Epithelial cell of proximal tubule (primary cell): Measurements from ENCODE around the gene CACNA1A. TPM values are rescaled to one million over a fixed set of nuclear protein-coding genes. Genes with fewer than 3 reads are reported as not detected.
A peak's percentile ranks its signal among the peaks of the same experiment; 100 is the strongest.

Source experiments
- DNase-seq: peaks from one replicate; pipeline ENCODE4 v3.0.0-alpha.2; 2011; ENCODE audit warnings: low read depth
- H3K4me3 ChIP-seq: 2 replicates; pipeline ENCODE4 v1.5.1; 2011; ENCODE audit warnings: low read depth, mild to moderate bottlenecking, low read length
- CTCF ChIP-seq: conservative IDR thresholded peaks from 2 replicates; pipeline ENCODE4 v1.5.1; 2012; ENCODE audit warnings: low read depth, mild to moderate bottlenecking, low read length
- total RNA-seq: library from RNA; depleted of rRNA; stranded (reverse); fragments of >200 nt; gene quantifications from 2 replicates; pipeline ENCODE4 v1.2.3, GENCODE V29; 2015

Gene CACNA1A
- total RNA-seq, 1 donor from 2014 or later: 0.98 TPM

- no peak overlapping the region for H3K4me3 ChIP-seq
- no peak for TF ChIP-seq CTCF
- no peak for DNase-seq
Measured at GRCh38 chr19:13411899-13412298, 94.4 kb downstream of the CACNA1A start.

GRCh38 chr19:13410946-13411345, 95.3 kb downstream of the CACNA1A start:
- DNase-seq: no peak
- no peak for TF ChIP-seq CTCF
- H3K4me3 ChIP-seq: no peak overlapping the region

- no peak for TF ChIP-seq CTCF
- H3K4me3 ChIP-seq: no peak overlapping the region
- no peak for DNase-seq
Measured at GRCh38 chr19:13408889-13409518, 97.3 kb downstream of the CACNA1A start.

GRCh38 chr19:13404236-13404635, 102.0 kb downstream of the CACNA1A start:
- TF ChIP-seq CTCF: no peak
- H3K4me3 ChIP-seq: no peak overlapping the region
- no peak for DNase-seq

- DNase-seq: peak; percentile 43
- TF ChIP-seq CTCF: no peak
- H3K4me3 ChIP-seq: no peak overlapping the region
Measured at GRCh38 chr19:13401388-13401787, 104.9 kb downstream of the CACNA1A start.

GRCh38 chr19:13400296-13400695, 106.0 kb downstream of the CACNA1A start:
- TF ChIP-seq CTCF: no peak
- DNase-seq: peak; percentile 52
- no peak overlapping the region for H3K4me3 ChIP-seq

GRCh38 chr19:13399746-13400145, 106.5 kb downstream of the CACNA1A start:
- H3K4me3 ChIP-seq: no peak overlapping the region
- no peak for TF ChIP-seq CTCF
- DNase-seq: no peak
